ENCODE data around the gene RANBP1.

Gene RANBP1

DNA sequence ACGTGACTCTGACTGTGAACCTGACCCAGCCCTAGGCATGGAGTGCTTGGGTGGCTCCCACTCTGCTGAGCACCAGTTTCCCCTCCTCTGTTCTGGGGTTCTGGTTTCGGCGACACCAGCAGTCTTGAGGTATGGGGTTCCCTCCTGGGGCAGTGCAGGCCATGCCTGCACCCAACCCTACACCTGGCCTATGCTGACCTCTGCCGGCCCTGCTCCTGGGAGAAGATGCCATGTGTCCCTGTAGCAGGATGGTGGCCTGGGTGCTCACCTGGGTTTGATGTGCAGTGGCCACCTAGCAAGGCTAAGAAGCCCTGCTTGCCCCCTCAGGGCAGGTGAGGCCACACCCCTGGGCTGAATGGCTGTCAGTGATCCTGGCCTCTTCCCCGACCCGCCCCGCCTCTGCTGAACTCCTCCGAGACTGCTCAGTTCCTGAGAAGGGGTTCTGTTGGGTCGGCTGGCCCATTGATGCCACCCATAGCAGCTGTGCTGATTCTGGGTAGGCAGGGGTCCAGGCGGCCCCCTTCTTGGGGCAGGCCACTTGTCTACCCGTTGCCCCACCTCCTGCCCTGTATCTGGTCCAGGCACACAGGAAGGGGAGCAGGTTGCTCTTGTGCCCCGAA is 18.1 kb downstream of the RANBP1 start:
- TF ChIP-seq EGR1 (IDR thresholded peaks at IDR 0.05) (no peak), CREB1 (IDR thresholded peaks at IDR 0.05; ENCODE audit: low read depth) (no peak), ZBTB7A (IDR thresholded peaks at IDR 0.05; ENCODE audit: low read depth) (no peak), TAF1 (IDR thresholded peaks at IDR 0.05; ENCODE audit: low read depth) (no peak), FOXM1 (IDR thresholded peaks at IDR 0.05; ENCODE audit: borderline replicate concordance, low read depth) (no peak), TEAD4 (IDR thresholded peaks at IDR 0.05) (no peak), TCF12 (IDR thresholded peaks at IDR 0.05; ENCODE audit: low read depth) (no peak), YY1 (IDR thresholded peaks at IDR 0.05; ENCODE audit: low read depth) (no peak), RAD21 (IDR thresholded peaks at IDR 0.05; ENCODE audit: low read depth) (no peak), EP300 (IDR thresholded peaks at IDR 0.05; ENCODE audit: borderline replicate concordance) (no peak), NFIC (IDR thresholded peaks at IDR 0.05) (no peak), CEBPB (IDR thresholded peaks at IDR 0.05) (no peak)
- TF ChIP-seq, protein P1, sequence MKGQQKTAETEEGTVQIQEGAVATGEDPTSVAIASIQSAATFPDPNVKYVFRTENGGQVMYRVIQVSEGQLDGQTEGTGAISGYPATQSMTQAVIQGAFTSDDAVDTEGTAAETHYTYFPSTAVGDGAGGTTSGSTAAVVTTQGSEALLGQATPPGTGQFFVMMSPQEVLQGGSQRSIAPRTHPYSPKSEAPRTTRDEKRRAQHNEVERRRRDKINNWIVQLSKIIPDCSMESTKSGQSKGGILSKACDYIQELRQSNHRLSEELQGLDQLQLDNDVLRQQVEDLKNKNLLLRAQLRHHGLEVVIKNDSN (IDR thresholded peaks at IDR 0.05) = no peak
- TF ChIP-seq, protein P2, sequence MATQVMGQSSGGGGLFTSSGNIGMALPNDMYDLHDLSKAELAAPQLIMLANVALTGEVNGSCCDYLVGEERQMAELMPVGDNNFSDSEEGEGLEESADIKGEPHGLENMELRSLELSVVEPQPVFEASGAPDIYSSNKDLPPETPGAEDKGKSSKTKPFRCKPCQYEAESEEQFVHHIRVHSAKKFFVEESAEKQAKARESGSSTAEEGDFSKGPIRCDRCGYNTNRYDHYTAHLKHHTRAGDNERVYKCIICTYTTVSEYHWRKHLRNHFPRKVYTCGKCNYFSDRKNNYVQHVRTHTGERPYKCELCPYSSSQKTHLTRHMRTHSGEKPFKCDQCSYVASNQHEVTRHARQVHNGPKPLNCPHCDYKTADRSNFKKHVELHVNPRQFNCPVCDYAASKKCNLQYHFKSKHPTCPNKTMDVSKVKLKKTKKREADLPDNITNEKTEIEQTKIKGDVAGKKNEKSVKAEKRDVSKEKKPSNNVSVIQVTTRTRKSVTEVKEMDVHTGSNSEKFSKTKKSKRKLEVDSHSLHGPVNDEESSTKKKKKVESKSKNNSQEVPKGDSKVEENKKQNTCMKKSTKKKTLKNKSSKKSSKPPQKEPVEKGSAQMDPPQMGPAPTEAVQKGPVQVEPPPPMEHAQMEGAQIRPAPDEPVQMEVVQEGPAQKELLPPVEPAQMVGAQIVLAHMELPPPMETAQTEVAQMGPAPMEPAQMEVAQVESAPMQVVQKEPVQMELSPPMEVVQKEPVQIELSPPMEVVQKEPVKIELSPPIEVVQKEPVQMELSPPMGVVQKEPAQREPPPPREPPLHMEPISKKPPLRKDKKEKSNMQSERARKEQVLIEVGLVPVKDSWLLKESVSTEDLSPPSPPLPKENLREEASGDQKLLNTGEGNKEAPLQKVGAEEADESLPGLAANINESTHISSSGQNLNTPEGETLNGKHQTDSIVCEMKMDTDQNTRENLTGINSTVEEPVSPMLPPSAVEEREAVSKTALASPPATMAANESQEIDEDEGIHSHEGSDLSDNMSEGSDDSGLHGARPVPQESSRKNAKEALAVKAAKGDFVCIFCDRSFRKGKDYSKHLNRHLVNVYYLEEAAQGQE (IDR thresholded peaks at IDR 0.05; ENCODE audit: low read depth) = no peak
- TF ChIP-seq, protein P3, sequence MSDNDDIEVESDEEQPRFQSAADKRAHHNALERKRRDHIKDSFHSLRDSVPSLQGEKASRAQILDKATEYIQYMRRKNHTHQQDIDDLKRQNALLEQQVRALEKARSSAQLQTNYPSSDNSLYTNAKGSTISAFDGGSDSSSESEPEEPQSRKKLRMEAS (IDR thresholded peaks at IDR 0.05) = no peak

DNA sequence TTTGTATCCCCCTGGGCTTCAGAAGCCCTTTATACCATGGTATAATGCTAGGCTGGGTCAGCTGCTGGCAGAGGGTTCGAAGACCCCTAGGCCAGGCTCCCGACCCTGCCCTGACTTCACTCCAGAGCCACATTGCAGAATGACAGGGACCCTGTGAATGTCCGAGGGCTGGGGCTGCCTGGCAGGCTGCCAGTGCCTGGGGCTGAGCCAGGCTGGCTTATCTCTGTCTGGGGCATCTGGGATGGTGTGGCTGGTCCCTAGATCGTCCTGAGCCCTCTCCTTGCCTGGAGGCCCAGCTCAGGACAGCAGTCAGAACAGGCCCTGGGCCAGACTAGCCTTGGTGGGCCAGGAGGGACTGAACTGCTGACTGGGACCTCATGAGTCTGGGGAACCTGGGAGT is 19.4 kb downstream of the RANBP1 start:
- TF ChIP-seq CEBPB (IDR thresholded peaks at IDR 0.05) = no peak
- no peak for TF ChIP-seq ZBTB7A (IDR thresholded peaks at IDR 0.05; ENCODE audit: low read depth)
- TF ChIP-seq, protein P1 (IDR thresholded peaks at IDR 0.05) = no peak
- TF ChIP-seq, protein P3 (IDR thresholded peaks at IDR 0.05) = no peak
- no peak for TF ChIP-seq NFIC (IDR thresholded peaks at IDR 0.05)
- TF ChIP-seq YY1 (IDR thresholded peaks at IDR 0.05; ENCODE audit: low read depth) = no peak
- TF ChIP-seq EGR1 (IDR thresholded peaks at IDR 0.05) = no peak
- no peak for TF ChIP-seq TEAD4 (IDR thresholded peaks at IDR 0.05)
- TF ChIP-seq TCF12 (IDR thresholded peaks at IDR 0.05; ENCODE audit: low read depth) = no peak
- TF ChIP-seq EP300 (IDR thresholded peaks at IDR 0.05; ENCODE audit: borderline replicate concordance) = no peak
- TF ChIP-seq, protein P2 (IDR thresholded peaks at IDR 0.05; ENCODE audit: low read depth) = no peak
- TF ChIP-seq CREB1 (IDR thresholded peaks at IDR 0.05; ENCODE audit: low read depth) = no peak
- no peak for TF ChIP-seq RAD21 (IDR thresholded peaks at IDR 0.05; ENCODE audit: low read depth)
- no peak for TF ChIP-seq FOXM1 (IDR thresholded peaks at IDR 0.05; ENCODE audit: borderline replicate concordance, low read depth)
- no peak for TF ChIP-seq TAF1 (IDR thresholded peaks at IDR 0.05; ENCODE audit: low read depth)

DNA sequence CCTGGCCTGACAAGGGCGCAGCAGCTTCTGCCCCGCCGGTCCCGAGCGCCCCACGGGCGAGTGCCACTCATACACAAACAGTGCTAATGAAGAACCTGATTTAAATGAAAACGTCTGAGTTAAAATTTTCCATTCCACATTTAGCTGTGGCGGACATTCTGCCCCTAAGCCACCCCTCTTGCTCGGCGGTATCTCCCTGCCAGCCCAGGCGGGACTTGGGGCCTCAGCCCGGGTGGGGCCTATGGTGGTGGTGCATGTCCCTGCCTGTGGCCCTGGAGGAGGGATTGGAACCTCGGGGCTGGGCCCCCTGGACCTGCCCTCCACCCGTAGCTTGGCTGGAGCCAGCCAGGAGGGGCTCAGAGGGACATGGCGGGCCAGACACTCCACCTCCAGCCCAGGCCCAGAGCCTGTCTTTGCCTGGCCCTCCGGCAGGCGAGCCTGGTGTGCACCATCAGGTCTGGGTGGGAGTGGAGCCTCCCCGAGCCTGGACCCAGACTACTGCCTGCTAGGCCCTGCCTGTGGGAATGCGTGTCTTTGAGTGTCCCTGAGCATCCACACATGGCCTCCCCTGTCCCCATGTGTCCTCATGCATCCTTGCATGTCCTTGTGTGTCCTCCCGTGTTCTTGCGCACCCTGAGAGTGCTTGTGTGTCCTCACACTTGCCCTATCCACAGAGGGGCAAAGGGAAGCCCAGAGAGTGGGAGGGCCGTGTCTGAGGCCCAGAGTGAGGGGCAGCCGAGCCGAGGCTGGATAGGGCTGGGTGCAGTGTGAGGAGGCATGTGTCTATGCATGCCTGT is 20.1 kb downstream of the RANBP1 start:
- TF ChIP-seq CEBPB (IDR thresholded peaks at IDR 0.05) (no peak), EP300 (IDR thresholded peaks at IDR 0.05; ENCODE audit: borderline replicate concordance) (no peak), CREB1 (IDR thresholded peaks at IDR 0.05; ENCODE audit: low read depth) (no peak), EGR1 (IDR thresholded peaks at IDR 0.05) (no peak), FOXM1 (IDR thresholded peaks at IDR 0.05; ENCODE audit: borderline replicate concordance, low read depth) (no peak), NFIC (IDR thresholded peaks at IDR 0.05) (no peak), TEAD4 (IDR thresholded peaks at IDR 0.05) (no peak)
- TF ChIP-seq, protein P3 (IDR thresholded peaks at IDR 0.05) = no peak
- TF ChIP-seq, protein P2 (IDR thresholded peaks at IDR 0.05; ENCODE audit: low read depth) = no peak
